Right cardiac atrium (tissue), 5 donors: ENCODE data around the gene NUDT5. TPM values are rescaled to one million over a fixed set of nuclear protein-coding genes. Genes with fewer than 3 reads are reported as not detected.

ENCODE experiments used
- ATAC-seq, 2 donors: fragments of 200-7000 bp; cut with Tn5 transposase; one replicate each; pipeline versions ENCODE4 v1.8.0 to v1.9.1; 2020; ENCODE audit warnings: moderate library complexity in 2 of 2, mild to moderate bottlenecking in 1 of 2
- DNase-seq, 3 donors: peaks; one replicate each; pipeline ENCODE4 v3.0.0-alpha.2; 2020
- H3K27ac ChIP-seq: one replicate; pipeline ENCODE4 v1.5.1; 2013; ENCODE audit warnings: mild to moderate bottlenecking, low read length, control low read depth, moderate library complexity
- H3K27me3 ChIP-seq: one replicate; pipeline ENCODE4 v1.6.1; 2013; ENCODE audit not compliant: control insufficient read depth, insufficient read depth
- H3K4me1 ChIP-seq: one replicate; pipeline ENCODE4 v1.6.1; 2013; ENCODE audit warnings: low read length; ENCODE audit not compliant: control insufficient read depth, insufficient read depth
- H3K4me3 ChIP-seq: one replicate; pipeline ENCODE4 v1.5.1; 2013; ENCODE audit warnings: low read length, control low read depth
- H3K9me3 ChIP-seq: one replicate; pipeline ENCODE4 v1.6.1; 2013; ENCODE audit warnings: low read length; ENCODE audit not compliant: control insufficient read depth
- WGBS: extraction: QIAGEN DNeasy Blood & Tissue Kit; methylation state at CpG from one replicate; pipeline ENCODE4 v1.1.7; 2013; 5-methylcytosine and 5-hydroxymethylcytosine counted together
- intact Hi-C, 4 donors: fragments of 100-400 bp; cut with DNase I; formaldehyde crosslinking; loops; one replicate each; pipeline versions ENCODE4 v1.11.0 to v1.14.0; 2022 to 2023
- microRNA-seq, 2 donors: library from miRNA; unstranded; fragments of <30 nt; microRNA quantifications; one replicate each; pipeline ENCODE4 v1.2.0, GENCODE V29; 2020 to 2021
- polyA plus RNA-seq: library from polyadenylated mRNA; stranded (reverse); fragments of 200-250 nt; gene quantifications from one replicate; pipeline ENCODE4 v1.2.3, GENCODE V29; 2013
- total RNA-seq, 4 donors: library from RNA; stranded (reverse); fragmentation: NEBNext Ultra II Directional; extraction: Animal tissue kit (Norgen Biotek cat#: 25700); gene quantifications; one replicate each; pipeline ENCODE4 v1.2.1, GENCODE V29; 2021
- donor health status: healthy with polysubstance abuse.
- donor health status: DM: no; HTN: yes; CAD: no.
- donor health status: DM: no; HTN: no; CAD: no.
- donor health status: DM: no; HTN: yes; CAD: no; lungs with severe emphysema.
- donor health status: DM: yes; HTN: yes; CAD: no.

Gene NUDT5
- total and polyA plus RNA-seq, 5 donors: 9.4 to 13.8 (median 12.7) TPM

- under 1% methylated on average over 108 of the region's 108 CpGs for WGBS
- intact Hi-C loops: no loop called here
- Histone ChIP-seq H3K9me3 (no peaks in the 10 kb centered on the region), H3K27me3 (no peaks in the 10 kb centered on the region), H3K27ac (peak within 1 kb of the TSS; percentile 99), H3K4me1 (no peaks in the 10 kb centered on the region), H3K4me3 (peak within 1 kb of the TSS; percentile 79)
- DNase-seq: peak; percentile 96 to 99 (median 98)
- ATAC-seq: peak; percentile 99
These were observed 66.2 kb downstream of the NUDT5 start, which contains the start of gene SEC61A2 for GRCh38 chr10:12129222-12130111. TSS of gene SEC61A2 (plus strand) at chr10:12129677. CDS start at chr10:12129788, 111 bp downstream.

- Histone ChIP-seq H3K27ac (no peak overlapping the region), H3K4me1 (no peaks in the 10 kb centered on the region), H3K9me3 (no peaks in the 10 kb centered on the region), H3K27me3 (no peaks in the 10 kb centered on the region), H3K4me3 (no peak overlapping the region)
- no peak for DNase-seq
- ATAC-seq: no peak
- intact Hi-C loops: no loop called here
- 91% methylated on average over 4 of the region's 4 CpGs for WGBS
These were observed 74.0 kb downstream of the NUDT5 start for GRCh38 chr10:12121673-12122072.

Small RNA genes within 50 kb of the gene (microRNA-seq; reads per million reads assigned to microRNA genes)
- gene MIR548AK: 0 reads per million in 2 donors

Other genes starting within 250 kb of the NUDT5 start
- 10 to 100 TPM; 14.7 to 21.0 (median 18.7) TPM for gene UPF2, start 153.1 kb downstream of the NUDT5 start, total RNA-seq
- 8.8 TPM for gene UPF2, start 153.1 kb downstream of the NUDT5 start, polyA plus RNA-seq
- 10 to 100 TPM; 13.4 to 28.5 (median 19.3) TPM for gene DHTKD1, start 126.9 kb downstream of the NUDT5 start, total RNA-seq
- 7.6 TPM for gene DHTKD1, start 126.9 kb downstream of the NUDT5 start, polyA plus RNA-seq
- gene SEC61A2, start 66.2 kb downstream of the NUDT5 start, total RNA-seq: 10 to 100 TPM in 3 of 4 donors, 1 to 10 TPM in 1; 8.8 to 18.5 (median 14.5) TPM
- 11.7 TPM for gene SEC61A2, start 66.2 kb downstream of the NUDT5 start, polyA plus RNA-seq
- 10 to 100 TPM; 46.6 to 70.4 (median 63.1) TPM for gene CDC123, start 297 bp upstream of the NUDT5 start, total RNA-seq
- gene CDC123, start 297 bp upstream of the NUDT5 start, polyA plus RNA-seq: 46.0 TPM
- 10 to 100 TPM; 26.4 to 44.1 (median 27.6) TPM for gene CAMK1D, start 153.7 kb upstream of the NUDT5 start, total RNA-seq
- gene CAMK1D, start 153.7 kb upstream of the NUDT5 start, polyA plus RNA-seq: 15.2 TPM